GM19043 (cell line): Measurements from ENCODE around the gene PSMA6.
"Not testable (repeated sequence)": the region's sequence is repeated elsewhere in the genome, so short reads cannot be mapped to it uniquely, and the experiment has no call there.

Experiments
- ATAC-seq: cut with Tn5 transposase; IDR thresholded peaks from one replicate; pipeline ENCODE4 v1.9.1; 2021; ENCODE audit warnings: low read depth; ENCODE audit not compliant: unreplicated experiment

The PSMA6 gene

GRCh38 chr14:35341454-35341750 is 49.2 kb downstream of the PSMA6 start:
- ATAC-seq = no peak

DNA sequence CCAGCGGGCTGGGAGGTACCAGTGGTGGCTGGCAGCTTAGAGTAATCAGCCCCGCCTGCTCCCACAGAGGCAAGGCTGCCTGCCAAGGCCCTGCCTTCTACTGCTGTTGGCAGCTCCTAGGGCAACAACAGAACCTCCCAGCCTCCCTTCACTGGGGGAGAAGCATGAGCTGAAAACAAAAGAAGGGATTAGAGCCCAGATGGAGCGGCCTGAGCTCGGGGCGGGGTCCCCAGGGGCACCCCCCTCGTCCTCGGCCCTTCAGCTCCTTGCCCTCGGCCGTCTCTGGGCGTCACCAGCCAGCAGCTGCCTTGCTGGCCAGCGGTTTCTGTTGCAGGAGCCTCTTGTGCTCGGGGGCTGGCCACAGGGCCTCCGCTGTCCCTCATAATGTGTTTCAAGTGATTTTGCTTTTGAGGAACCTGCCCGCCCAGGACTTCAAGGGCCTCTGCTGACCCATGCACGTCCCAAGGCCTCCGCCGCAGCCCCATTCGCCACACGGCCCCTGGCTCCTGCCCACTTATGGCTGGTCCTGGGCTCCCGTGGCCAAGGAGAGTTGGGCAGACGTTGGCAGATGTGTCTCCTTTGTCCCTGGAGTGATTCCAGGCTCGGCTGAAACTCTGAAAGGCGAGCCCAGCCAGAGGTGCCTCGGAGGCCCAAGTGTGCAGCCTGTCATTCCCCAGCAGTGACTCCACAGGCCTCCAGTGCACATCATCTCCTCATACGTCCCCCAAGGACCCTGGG is 49.7 kb downstream of the PSMA6 start:
- no peak for ATAC-seq

DNA sequence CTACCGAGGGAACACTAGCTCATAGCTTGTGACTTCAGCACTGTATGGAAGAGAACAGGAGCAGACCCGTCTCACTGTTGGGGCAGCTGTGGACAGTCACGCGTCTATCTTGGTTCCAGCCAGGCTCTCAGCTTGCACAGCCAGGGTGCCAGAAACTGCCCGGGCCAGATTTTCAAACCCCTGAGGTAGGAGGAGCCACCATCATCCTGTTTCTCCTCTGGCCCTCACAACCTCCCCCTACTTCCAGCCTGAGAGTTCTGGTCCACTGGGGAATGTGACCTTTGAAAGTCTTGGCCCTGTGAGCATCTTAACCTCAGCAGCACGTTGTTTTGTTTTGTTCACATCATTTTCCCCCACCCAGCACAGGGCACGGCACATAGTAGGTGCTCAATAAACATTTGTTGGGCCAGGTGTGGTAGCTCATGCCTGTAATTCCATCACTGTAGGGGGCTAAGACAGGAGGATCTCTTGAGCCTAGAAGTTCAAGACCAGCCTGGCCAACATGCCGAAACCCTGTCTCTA is 50.4 kb downstream of the PSMA6 start:
- ATAC-seq = no peak

GRCh38 chr14:35343702-35344101 is 51.5 kb downstream of the PSMA6 start:
- ATAC-seq = no peak

DNA sequence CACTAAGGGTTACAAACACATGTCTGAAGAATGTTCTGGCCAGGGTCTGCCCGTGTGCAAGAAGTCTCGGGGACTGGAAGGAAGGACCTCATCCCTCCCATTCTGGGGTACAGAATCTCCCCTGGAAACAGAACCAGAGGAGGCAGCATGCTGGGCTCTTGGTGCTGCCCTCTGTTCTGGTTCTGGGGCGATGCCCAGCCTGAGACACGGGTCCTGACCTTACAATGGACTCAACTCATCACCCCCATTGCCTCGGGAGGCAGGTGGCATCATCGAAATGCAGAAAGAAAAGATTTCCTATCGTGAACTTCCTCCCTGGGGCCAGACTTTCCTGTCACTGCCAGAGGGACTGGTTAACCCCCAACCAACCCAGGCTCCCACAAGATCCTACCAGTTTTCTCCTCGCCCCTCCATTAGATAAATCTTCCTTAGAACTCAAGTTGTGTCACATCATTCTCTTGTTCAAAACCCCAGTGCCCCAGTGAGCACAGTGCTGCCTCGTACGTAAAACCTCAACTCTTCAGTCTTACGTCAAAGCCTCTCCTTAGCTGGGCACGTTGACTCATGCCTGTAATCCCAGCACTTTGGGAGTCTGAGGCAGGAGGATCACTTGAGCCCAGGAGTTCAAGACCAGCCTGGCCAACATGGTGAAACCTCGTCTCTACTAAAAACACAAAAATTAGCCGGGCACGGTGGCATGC is 52.1 kb downstream of the PSMA6 start:
- no peak for ATAC-seq

DNA sequence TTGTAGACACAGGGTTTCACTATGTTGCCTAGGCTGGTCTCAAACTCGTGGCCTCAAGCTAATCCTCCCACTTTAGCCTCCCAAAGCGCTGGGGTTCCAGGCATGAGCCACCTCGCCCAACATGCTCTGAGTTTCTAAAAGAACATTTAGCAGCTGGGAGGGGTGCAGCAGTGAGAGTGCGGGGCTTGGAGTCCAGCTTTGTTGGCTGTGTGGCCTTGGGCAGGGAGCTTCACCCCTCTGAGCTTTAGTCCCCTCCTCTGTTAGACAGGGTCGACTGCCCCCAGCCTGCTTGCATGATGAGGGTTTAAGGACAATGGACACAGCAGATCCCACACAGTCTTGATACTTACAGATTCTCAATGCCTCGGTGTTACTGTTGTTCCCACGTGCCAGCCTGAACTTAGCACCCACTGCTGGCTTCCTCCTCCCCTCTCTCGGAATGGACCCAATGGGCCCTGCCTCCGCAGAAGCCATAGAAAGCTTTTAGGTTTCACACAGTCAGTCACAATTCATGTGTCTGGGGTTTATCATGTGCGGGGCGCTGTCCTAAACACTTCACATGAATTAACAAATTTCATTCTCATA is 54.6 kb downstream of the PSMA6 start:
- no peak for ATAC-seq

- no peak for ATAC-seq
These were observed 55.3 kb downstream of the PSMA6 start for GRCh38 chr14:35347323-35348043.

- ATAC-seq = not testable (repeated sequence)
These were observed 55.8 kb downstream of the PSMA6 start for GRCh38 chr14:35348044-35348380.

DNA sequence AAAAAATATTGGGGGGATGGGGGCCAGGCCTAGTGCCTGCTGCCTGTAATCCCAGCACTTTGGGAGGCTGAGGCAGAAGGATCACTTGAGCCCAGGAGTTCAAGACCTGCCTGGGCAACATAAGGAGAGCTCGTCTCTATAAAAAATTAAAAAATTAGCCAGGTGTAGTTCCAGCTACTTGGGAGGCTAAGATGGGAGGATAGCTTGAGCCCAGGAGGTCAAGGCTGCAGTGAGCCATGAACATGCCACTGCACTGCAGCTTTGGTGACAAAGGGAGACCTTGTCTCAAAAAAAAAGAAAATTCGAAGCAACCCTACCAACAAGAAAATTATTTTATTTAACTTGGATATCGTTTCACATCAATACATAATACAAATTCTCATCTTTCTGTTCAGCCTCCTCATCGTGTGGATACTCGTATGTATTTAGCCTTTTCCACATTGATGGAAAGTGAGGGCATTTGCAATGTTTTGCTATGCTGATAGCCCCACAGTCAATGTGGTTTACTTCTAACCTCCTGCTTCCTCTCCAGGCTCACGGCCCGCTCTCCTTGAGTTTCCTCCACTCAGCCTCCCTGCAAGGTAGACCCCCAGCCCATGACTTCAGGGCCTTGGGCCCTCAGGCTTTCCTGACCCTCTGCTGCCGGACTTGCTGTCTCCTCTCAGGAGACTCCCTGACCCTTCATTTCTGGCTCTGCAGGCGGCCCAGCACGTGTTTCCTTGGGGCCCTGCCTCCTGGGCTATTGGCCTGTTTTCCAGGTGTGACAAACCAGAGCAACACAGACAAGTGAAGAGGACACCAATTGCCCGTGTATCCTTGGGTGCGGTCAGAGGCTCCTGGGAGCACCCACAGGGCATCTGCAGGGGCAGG is 57.5 kb downstream of the PSMA6 start:
- no peak for ATAC-seq

GRCh38 chr14:35351497-35351896 is 59.3 kb downstream of the PSMA6 start:
- no peak for ATAC-seq

GRCh38 chr14:35351897-35352273 is 59.7 kb downstream of the PSMA6 start:
- no peak for ATAC-seq

GRCh38 chr14:35352274-35353233 is 60.4 kb downstream of the PSMA6 start:
- no peak for ATAC-seq

DNA sequence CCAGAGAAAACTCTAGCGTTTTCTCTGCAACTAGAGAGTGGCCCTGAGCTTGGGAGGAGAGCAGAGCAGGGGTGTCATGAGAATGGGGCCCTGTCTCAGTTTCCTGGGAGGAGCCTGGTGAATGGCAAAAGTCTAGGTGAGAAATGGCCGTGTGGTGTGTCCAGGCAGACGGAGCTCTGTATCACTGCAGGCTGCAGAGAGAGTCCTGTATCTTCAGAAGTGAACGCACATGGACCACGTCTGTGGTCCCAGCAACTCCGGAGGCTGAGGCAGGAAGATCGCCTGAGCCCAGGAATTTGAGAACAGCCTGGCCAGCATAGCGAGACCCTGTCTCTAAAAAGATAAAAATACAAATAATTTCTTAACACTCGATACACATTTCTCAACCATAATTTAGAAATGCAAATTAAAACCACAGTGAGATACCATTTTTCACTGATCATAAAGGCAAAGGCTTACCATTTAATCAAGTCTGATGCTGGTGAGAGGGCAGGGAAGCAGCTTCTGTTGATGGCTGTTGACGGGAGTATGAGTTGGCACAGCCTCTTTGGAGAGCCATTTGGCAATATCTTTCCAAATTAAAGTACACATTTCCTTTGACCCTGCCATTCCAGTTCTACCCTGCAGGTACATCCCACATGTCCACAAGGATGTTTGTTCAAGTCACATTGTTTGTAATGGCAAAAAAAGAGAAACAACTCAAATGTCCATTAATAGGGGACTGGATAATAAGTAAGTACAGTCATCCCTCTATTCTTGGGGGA is 61.4 kb downstream of the PSMA6 start:
- no peak for ATAC-seq

DNA sequence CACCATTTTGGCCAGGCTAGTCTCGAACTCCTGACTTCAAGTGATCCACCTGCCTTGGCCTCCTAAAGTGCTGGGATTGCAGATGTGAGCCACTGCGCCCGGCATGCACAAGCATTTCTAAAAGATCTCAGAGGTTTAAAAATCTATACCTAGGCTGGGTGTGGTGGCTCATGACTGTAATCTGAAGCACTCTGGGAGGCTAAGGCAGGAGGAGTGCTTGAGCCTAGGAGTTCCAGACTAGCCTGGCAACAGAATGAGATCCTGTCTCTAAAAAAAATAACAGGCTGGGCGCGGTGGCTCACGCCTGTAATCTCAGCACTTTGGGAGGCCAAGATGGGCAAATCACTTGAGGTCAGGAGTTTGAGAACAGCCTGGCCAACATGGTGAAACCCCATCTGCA is 63.1 kb downstream of the PSMA6 start:
- ATAC-seq = not testable (repeated sequence)

- no peak for ATAC-seq
These were observed 64.0 kb downstream of the PSMA6 start for GRCh38 chr14:35355981-35356841.

DNA sequence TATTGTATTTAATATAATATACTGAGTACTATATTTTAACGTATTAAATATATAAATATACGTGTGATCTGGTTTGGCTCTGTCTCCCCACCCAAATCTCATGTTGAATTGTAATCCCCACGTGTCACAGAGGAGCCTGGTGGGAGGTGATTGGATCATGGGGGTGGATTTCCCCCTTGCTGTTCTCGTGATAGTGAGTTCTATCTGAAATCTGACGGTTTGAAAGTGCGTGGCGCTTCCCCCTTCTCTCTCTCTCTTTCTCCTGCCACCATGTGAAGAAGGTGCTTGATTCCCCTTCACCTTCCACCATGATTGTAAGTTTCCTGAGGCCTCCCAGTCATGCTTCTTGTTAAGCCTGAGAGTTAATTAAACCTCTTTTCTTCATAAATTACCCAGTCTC is 67.5 kb downstream of the PSMA6 start:
- ATAC-seq = not testable (repeated sequence)

GRCh38 chr14:35361141-35361480 is 68.9 kb downstream of the PSMA6 start:
- no peak for ATAC-seq

GRCh38 chr14:35362450-35362849 is 70.3 kb downstream of the PSMA6 start:
- no peak for ATAC-seq
